GM18499 (cell line): ENCODE measurements around the gene ANAPC7.
"Not testable (repeated sequence)": the region's sequence is repeated elsewhere in the genome, so short reads cannot be mapped to it uniquely, and the experiment has no call there.

Experiments
- ATAC-seq: cut with Tn5 transposase; IDR thresholded peaks from one replicate; pipeline ENCODE4 v1.9.1; 2021; ENCODE audit warnings: moderate number of reproducible peaks; ENCODE audit not compliant: insufficient read depth, unreplicated experiment

Gene ANAPC7

DNA sequence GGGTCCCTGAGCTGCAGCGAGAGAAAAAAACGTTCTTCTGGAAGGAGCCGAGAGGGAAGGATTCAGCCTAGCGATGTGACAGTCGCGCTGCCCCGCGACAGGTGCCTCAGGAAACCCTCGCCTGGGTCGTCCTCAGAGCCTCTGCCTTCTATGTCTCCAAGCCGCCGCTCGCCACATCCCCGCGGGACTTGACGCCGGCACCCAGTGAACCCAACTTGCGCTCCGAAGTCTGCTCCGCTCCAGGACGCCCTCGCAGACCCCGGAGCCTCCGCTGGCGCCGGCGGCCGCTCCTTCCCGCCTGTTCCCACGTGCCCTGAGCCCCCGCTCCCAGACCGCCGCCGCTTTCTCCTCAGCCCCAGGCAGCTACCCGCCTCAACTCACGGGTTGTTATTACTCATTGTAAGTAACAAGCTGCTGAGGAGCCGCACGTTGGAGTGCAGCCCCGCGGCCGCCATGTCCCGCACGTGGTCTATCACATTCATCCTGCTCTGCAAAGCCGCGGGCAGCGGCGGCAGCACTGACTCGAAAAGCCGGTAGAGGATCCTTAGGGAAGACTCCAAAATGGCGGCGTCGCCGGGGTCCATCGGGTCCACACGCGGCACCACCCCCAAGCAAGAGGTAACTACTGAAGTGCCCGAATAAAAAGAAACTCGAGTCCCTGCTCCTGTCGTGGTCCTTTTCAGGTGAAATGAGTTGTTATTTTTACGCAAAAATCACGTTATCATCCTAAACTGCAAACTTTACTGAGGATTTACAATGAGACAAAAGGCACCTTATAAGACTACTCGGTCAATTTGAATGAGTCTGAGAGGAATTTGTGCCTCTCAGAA lies at the start of gene ANAPC7:
Gene ANAPC7 (minus strand): TSS at position 563 of the 830 bp plus-strand sequence. CDS start 81 bp downstream, at position 482.
- no peak for ATAC-seq

DNA sequence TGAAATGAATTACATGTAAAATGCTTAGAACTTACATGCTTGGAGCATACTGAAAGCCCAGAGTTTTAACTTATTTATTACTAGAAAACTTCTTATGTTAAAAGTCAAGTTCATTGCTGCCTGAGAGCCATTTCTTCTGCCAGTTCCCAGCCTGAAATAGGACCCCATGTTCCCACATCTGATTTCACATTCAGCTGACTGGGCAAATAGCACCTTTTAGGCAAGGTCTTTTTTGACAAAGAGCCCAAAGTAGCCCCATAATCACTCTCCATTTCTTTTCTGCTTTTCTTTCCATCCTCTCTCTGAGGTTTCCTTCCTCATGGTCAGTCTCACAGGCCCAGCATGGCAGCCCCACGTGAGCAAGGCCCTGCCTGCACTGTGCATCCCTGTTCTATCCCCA lies 47.8 kb upstream of the ANAPC7 start:
- no peak for ATAC-seq

DNA sequence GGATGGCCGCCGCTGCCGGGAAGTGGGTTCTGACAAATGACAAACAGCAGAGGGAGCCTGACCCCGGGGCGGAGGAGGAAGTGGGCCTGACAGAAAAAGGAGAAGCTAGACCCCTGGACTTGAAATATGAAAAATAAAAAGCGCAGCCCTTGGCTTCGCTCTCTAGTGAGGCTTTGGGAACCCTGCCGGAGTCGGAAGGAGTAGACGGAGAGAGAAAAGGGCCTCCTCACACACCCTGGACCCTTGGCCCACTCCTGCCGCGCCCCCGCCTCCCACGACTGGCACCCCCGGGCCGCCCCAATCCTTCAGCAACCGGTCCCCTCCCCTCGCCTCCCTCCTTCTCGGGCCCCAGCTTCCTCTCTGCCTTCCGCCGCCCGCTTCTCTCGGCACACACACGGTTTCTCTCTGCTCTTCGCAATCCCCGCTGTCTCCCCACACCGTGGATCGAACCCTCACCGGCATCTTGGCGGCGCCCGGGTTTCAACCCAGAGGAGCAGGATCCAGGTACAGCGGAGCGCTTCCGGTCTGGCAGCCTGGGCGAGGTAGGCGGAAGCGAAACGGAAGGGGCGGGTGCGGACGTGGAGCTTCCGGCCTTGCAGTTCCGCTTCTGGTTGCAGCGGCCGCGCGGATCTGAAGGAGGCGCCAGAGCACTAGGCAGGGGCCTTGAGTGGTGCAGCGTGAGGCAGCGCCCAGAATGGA lies 46.4 kb upstream of the ANAPC7 start, which contains the start of gene ARPC3:
Gene ARPC3 (minus strand): TSS at position 539 of the 699 bp plus-strand sequence. CDS start 77 bp downstream, at position 462.
- ATAC-seq = peak; percentile 81

DNA sequence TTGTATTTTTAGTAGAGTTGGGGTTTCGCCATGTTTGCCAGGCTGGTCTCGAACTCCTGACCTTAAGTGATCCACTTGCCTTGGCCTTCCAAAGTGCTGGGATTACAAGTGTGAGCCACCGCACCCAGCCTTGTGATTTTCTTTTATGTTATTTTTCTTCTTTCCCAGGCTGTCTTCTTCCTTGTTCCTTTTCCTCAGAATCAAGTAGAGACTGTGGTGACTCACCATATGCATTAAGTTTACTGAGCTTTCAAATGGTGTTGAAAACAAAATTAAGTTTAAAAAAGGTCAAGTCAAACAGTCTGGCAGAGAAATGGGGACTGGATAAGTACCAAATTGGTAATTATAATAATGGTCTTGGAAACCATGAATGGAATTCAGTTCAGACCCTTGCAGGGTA lies 40.9 kb upstream of the ANAPC7 start:
- no peak for ATAC-seq

GRCh38 chr12:110436231-110436630 lies 32.7 kb upstream of the ANAPC7 start:
- ATAC-seq = no peak

DNA sequence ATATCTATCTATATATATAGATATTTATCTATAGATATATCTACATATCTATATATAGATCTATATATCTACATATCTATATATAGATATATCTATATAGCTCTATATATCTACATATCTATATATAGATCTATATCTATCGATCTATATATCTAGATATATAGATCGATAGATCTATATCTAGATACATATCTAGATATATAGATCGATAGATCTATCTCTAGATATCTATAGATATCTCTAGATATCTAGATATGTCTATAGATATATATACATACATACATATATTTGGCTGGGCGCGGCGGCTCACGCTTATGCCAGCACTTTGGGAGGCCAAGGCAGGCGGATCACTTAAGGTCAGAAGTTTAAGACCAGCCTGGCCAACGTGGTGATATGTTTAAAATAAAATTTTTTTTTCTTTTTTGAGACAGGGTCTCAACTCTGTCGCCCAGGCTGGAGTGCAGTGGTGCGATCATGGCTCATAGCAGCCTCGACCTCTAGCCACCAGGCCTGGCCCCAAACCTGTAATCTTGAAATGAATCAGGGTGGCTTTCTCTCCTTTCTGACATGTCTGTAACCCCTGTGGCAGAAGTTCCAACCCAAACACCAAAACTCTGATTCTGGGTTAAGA lies 28.6 kb upstream of the ANAPC7 start:
- ATAC-seq = no peak

GRCh38 chr12:110429676-110430075 lies 26.2 kb upstream of the ANAPC7 start:
- not testable (repeated sequence) for ATAC-seq

GRCh38 chr12:110426406-110426805 lies 22.9 kb upstream of the ANAPC7 start:
- ATAC-seq = no peak

- ATAC-seq = no peak
These were observed 20.7 kb upstream of the ANAPC7 start for GRCh38 chr12:110424237-110424636.

- ATAC-seq = no peak
These were observed 18.2 kb upstream of the ANAPC7 start for GRCh38 chr12:110421701-110422100.

GRCh38 chr12:110421159-110421661 lies 17.7 kb upstream of the ANAPC7 start:
- no peak for ATAC-seq

- ATAC-seq = not testable (repeated sequence)
These were observed 17.1 kb upstream of the ANAPC7 start for GRCh38 chr12:110420644-110421043.

DNA sequence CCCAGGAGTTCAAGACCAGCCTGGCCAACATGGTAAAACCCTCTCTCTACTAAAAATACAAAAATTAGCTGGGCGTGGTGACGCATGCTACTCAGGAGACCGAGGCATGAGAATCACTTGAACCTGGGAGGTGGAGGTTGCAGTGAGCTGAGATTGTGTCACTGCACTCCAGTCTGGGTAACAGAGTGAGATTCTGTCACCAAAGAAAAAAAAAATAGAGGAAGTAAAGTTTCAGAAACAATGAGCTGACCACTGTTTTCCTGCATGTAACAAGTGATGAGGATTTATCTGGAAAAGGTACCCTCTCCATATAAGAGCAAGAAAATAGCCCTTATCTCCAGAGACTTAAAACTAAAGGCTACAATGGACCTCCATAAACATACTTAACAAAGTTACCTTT lies 13.6 kb upstream of the ANAPC7 start:
- ATAC-seq = not testable (repeated sequence)

- ATAC-seq = not testable (repeated sequence)
These were observed 6.6 kb upstream of the ANAPC7 start for GRCh38 chr12:110410086-110410485.

DNA sequence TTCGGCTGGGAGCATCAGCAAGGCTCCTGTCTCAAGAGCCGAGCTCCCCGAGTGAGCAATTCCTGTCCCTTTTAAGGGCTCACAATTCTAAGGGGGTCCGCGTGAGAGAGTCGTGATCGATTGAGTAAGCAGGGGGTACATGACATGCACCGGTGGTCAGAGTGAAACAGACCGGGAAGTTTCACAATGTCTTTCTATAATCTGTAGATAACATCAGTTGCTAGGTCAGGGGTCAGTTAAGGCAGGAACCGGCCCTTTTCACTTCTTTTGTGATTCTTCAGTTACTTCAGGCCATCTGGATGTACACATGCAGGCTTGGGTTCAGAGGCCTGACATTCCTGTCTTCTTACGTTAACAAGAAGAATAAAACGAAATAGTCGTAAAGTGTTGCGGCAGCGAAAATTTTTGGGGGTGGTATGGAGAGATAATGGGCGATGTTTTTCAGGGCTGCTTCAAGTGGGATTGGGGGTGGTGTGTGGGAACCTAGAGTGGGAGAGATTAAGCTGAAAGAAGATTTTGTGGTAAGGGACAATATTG lies 1.7 kb upstream of the ANAPC7 start:
- not testable (repeated sequence) for ATAC-seq

DNA sequence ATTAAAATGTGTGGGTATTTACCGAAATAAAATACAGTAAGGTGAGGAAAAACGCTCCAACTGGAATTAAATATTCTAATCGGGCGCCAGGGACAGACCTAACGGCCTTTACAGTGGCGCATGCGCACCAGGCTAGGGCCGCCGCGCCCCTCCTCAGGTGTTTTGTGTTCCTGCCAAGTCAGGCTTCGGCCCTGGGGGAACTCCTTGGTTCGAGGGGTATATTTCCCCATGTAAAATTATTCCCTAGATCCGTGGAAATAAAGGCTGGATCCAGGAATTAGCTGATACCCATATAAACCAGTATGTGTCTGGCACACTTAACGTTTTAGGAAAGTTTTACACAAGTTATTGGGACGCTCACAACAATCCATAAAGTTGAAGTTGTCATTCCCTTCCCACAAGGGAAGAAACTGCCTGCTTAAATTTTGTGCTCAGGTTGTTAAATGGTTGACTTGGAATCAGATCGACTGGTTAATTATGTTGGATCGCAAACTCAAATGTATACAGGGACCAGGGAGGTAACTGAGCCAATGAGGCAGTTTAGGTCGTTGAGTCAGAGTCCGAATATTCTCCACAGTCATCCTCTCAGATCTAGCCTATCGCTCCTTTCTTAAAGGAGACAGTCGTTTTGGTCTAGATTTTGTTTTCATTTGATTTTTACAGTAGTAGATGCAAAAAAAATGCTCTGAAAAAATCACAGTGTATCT lies 621 bp upstream of the ANAPC7 start:
- no peak for ATAC-seq

DNA sequence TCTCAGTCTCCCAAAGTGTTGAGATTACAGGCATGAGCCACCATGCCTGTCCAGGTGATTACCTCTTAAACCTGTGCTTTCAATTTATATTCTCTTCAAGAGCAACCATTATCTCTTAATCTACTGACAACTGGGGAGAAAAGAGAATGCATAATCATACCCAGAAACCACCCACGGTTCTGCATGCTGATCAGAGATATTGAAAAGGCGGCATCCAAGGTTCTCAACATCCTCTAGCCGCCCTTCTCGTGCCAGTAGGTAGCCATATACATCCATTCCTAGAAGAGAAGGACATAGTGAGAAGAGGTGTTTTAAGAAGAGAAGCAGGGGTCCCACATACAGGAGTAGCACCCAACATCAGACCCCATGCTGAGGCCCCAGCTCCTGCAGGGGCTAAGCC lies 20.8 kb downstream of the ANAPC7 start:
- ATAC-seq = no peak

DNA sequence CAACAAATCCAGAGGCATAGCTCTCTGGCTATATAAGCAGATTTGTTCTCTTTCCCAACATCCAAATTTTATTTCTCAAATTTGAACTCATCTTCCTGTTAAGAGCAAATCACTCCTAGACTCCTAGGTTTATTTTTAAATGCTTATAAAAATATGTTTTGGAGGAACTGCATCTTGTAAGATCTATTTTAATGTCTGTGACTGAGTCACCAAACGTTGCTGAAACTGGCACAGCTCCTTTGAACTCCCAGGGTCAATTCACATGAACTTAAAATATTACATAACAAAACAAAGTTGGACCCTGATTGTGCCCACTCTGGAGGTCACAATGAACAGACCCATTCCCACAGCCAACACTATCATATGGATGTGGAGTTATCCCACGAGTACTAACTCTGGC lies 23.9 kb downstream of the ANAPC7 start:
- ATAC-seq = no peak

GRCh38 chr12:110379197-110379596 lies 24.3 kb downstream of the ANAPC7 start:
- ATAC-seq = no peak
